LoVo (cell line): ENCODE results near the gene TRIM74.
A peak's percentile ranks its signal among the peaks of the same experiment; 100 is the strongest.
"Not testable (repeated sequence)": the region's sequence is repeated elsewhere in the genome, so short reads cannot be mapped to it uniquely, and the experiment has no call there.

ENCODE experiments used
- DNase-seq: peaks from one replicate; pipeline ENCODE4 v3.0.0-alpha.2; 2016; ENCODE audit warnings: low spot score

TRIM74 gene

DNA sequence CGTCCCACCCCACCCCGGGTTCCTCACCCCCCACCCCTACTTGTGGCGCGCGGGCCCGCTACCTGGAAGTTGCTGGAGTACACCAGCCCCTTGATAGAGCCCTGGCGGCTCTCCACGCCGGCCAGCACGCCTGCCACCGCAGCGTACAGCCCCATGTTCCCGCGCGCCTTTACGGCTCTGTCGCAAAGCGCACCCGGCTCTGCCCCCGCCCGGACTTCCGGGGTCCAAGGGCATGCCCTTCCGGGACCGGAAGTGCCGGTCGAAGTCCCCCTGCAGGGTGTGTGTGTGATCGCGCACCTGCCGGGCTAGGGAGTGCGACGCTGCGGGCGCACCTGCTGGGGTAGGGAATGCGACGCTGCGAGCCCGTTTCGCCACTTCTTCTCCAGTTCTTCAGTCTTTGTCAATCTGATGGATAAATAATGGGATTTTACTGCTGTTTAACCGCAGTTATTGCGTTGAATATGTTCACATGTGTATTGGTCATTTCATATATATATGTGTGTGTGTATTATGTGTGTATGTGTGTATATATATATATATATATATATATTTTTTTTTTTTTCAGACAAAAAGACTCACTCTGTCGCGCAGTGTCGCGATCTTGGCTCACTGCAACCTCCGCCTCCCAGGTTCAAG lies 14.6 kb downstream of the TRIM74 start:
- not testable (repeated sequence) for DNase-seq

DNA sequence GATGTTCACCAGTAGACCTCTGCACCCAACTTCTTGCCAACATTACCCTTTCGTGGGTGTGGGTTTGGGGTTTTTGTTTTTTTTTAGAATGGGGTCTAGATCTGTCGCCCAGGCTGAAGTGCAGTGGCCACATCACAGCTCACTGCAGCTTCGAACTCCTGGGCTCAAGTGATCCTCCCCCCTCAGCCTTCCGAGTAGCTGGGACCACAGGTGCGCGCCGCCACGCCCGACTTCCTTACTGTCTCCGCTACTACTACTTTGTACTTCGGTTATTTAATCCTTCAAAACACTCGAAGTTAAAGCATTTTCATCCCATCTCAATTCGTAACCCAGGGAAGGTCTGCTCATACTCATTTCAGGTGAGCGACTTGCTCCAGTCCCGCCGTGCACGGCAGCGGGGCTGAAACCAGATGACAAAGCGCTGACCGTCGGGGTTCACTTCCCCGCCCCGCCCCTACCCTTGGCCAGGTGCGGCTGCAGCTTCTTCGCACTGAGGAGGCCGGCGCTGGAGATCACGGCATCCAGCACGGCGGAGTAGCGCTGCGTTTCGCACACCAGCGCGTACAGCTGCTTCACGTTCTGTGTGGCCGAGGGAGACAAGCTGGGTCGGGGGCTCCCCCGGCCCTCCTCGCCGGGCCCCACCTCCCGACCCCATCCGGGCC lies 15.2 kb downstream of the TRIM74 start:
- DNase-seq, result not testable (repeated sequence)

DNA sequence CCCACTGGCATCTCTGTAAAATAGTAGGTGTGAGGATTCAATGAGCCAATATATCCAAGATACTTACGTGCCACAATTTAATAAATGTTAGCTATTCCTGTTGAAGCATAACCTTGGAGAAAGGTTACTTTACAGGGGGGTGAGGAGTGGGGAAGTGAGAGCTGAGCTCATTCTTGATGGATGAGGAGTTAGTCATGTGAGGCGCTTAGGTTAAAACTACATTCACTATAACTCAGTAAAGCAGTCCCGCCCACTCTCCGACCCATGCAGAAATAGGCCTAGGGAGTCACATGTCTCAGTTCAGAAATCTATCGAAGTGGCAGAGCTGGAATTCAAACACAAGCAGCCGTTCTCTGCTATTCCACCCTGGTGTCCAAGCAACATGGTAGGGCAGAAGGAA lies 18.8 kb downstream of the TRIM74 start:
- not testable (repeated sequence) for DNase-seq

DNA sequence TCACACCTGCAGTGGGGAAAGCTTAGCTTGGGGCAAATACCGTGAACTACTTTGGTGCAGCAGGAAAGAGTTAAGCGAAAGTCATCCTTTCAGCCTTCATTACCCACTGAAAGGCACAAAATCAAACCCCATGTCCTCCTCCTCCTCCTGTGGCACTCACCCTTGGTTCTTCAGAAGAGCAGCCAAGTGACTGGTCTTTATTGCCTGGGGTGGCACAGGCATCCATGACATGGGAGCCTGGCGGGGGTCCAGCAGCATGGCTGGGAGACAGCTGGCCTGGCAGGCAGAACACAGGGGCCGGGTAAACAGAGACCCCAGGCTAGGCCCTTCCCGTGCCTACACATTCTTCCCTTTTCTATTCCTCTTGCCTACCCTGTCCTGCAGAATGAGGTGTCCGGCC lies 19.6 kb downstream of the TRIM74 start:
- not testable (repeated sequence) for DNase-seq

DNA sequence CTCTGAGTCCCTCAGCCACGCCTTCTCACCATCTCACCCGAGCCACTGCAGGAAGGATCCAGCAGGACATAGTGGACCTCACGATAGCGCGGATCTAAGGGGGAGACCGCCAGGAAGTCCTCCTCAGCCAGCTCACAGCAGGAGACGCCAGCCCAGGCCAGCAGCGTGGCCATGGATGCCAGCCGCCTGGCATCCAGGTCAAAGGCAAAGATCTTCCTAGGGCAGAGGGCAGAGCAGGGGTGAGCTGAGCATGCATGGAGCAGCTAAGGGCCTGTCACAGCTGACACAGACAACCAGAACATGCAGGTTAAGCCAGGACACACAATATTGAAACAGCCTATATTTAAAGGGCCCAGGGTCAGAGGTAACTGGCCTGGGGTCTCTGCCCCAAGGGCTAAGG lies 20.0 kb downstream of the TRIM74 start:
- not testable (repeated sequence) for DNase-seq

DNA sequence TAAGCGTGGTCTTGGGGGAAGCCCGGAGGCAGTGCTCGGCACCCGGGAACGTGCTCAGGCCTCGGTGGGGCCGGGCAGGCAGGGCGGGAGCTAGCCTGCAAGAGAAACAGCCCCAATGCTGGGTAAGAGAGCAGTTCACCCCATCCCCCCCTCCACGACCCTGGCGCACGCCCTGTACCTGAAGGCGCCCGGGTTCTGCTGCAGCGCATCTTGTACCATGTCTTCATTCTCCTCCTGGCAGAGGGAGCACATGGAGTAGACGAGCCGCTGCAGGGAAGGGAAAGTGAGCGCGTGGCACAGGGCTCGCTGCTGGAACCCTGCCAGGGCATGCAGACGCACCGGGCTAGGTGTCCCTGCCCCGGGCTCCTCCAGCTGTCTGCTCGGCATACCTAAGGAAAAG lies 20.6 kb downstream of the TRIM74 start:
- DNase-seq, result not testable (repeated sequence)

DNA sequence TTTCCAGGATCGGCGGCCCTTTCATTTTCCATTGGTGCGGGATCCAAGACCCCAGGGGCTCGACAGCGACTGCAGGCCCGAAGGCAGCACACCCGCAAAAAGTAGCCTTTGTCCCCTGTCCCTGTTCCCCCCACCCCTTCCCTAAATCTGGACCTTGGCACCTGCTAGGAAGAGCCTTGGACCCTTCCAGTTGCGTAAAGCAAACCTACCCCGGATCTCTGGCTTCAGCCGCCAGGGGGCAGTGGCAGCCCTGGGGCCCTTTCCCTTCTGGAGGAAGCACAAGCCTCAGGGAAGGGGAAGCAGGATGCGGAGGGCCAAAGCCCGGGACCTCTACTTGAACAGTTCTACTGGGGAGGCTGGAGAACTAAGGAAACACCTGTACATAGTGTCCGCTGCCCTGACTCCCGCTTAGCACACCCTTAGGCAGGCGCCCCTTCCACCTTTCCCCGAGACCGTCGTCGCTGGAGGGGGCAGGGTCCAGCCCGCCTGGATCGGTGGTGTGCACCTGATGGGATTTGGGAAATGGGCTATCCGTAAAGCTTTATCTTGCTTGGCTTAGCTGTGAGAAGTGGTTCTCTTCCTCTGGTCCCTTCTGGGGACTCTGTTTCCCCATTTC lies 23.0 kb downstream of the TRIM74 start:
- not testable (repeated sequence) for DNase-seq

DNA sequence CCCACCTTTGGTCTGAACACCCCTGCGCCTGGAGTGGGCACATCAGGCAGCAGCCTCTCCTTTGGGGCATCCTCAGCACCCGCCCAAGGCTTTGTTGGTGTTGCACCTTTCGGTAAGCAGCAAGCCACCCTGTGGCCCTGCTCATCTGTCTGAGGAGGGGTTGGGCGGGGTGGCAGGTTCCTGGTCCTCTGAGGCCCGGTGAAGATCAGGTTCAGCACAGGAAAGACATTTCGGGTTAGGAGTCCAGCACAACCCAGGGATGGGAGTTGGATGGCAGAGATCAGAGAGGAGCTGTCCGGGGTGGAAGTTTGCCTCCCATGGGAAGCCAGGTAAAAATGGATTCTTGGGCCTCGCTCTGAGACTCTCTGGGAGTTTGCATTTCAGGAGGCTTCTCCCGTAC lies 23.7 kb downstream of the TRIM74 start:
- DNase-seq, result not testable (repeated sequence)

DNA sequence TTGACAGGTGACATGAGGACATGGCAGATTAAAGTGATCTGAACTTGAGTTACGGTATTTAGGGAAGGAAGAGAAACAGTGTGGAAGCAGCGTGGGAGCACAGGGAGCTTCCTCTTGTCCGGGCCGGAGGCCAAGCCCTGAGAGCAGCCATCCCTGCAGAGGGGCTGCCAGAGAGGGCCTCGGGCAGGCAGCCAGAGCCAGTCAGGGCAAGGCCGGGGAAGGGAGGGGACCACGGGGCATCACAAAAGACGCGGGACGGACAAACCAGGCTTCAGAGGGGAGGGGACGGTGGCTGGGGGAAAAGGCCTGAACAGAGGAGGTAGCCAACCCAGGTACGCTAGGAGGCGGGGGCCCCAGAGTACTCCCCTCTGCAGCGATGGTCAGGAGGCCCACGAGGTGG lies 24.3 kb downstream of the TRIM74 start:
- DNase-seq, result not testable (repeated sequence)

DNA sequence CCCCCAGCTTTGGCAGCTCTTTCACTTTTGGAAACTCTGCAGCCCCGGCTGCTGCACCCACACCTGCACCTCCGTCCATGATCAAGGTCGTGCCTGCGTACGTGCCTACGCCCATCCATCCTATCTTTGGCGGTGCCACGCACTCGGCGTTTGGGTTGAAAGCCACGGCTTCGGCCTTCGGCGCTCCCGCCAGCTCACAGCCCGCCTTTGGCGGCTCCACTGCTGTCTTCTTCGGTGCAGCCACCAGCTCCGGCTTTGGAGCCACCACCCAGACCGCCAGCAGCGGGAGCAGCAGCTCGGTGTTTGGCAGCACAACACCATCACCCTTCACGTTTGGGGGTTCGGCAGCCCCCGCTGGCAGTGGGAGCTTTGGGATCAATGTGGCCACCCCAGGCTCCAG lies 26.3 kb downstream of the TRIM74 start:
- not testable (repeated sequence) for DNase-seq

DNA sequence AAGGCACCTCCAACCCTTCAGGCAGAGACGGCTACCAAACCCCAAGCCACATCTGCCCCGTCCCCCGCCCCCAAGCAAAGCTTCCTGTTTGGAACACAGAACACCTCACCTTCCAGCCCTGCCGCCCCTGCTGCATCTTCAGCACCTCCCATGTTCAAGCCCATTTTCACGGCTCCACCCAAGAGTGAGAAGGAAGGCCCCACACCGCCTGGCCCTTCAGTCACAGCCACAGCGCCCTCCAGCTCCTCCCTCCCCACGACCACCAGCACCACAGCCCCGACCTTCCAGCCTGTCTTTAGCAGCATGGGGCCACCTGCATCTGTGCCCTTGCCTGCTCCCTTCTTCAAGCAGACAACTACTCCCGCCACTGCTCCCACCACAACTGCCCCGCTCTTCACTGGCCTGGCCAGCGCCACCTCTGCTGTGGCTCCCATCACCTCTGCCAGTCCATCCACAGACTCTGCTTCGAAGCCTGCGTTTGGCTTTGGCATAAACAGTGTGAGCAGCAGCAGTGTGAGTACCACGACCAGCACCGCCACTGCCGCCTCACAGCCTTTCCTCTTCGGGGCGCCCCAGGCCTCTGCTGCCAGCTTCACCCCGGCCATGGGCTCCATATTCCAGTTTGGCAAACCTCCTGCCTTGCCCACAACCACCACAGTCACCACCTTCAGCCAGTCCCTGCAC lies 27.1 kb downstream of the TRIM74 start:
- DNase-seq, result not testable (repeated sequence)

DNA sequence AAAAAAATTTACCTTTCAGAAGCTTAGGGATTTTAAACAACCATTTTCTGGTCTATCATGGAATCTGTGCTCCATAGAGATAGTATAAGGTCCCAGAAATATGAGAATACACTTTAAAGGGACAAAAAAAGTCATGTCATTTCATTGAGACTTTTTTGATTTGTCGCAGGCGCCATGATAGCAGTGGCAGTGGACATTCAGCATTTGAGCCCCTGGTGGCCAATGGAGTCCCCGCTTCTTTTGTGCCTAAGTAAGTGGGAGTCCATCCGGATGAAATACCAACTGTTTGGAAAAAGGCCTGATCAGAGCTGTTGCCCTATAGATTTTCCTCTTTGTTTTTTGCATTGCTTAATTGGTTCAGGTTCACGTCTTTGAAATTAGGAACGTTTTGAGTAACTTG lies 41.0 kb downstream of the TRIM74 start:
- not testable (repeated sequence) for DNase-seq

DNA sequence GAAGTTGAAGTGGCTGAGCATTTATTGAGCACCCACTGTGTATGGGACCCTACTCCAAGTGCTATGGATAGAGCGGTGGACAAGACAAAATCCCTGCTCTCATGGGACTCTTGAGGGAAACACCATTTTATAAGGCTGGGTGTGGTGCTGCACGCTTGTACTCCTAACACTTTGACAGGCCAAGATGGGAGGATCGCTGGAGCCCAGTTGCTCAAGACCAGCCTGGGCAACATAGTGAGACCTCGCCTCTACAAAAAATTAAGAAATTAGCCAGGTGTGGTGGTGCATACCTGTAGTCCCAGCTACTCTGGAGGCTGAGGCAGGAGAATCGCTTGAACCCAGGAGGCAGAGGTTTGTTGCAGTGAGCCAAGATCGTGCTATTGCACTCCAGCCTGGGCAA lies 41.5 kb downstream of the TRIM74 start:
- DNase-seq, result not testable (repeated sequence)

DNA sequence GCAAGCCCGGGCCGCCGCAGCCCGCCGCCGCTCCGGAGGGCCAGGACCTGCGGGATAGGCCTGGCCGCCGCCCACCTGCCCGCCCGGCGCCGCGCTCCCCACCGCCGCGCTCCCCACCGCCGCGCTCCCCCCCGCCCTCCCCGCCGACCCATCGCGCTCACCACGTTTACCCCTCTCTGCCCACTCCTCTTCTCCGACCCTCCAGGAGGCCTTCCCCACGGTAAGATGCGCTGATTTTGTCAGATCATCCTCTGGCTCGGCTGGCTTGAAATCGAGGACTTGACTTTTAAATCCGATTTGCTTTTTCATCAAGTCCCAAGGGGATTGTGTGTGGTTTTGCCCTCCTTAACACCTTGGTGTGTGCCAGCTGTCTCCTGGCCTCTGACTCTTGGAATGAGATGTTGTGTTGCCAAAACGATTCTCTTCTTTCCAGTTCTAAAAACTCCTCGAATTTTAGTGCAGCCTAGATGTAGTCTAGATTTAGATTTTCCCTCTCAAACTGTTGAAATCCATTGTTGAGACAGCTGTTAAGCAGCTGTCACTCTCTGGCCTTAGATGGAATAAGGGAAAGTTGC lies 43.6 kb downstream of the TRIM74 start:
- no peak for DNase-seq

DNA sequence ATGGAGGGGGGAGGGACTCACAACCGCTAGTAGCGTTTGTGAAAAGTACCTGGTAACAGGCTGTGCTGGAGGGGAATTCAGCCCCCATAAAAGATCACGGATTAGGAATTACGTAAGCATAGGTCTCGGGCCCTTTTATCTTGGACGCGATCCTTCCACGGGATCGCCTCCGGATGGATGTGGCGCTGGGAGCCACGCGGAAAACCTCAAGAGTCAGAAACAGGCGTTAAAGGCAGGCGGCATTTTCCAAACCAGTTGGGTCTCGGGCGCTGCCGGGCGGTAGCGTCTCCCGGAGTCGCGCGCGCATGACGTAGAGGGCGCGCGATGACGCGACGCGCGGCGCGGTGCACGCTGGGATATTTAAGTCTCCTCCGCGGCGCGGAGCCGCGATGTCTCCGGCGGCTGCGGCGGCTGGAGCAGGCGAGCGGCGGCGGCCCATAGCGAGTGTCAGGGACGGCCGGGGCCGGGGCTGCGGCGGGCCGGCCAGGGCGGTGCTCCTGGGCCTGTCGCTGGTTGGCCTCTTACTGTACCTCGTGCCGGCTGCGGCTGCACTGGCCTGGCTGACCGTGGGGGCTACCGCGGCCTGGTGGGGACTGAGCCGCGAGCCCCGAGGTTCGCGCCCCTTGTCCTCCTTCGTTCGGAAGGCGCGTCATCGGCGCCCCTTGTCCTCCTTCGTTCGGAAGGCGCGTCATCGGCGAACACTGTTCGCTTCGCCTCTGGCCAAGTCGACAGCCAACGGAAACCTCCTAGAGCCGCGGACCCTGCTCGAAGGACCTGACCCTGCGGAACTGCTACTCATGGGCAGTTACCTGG lies 44.3 kb downstream of the TRIM74 start, which contains the start of gene POM121:
Gene POM121, plus strand, starts transcription at position 363 of the 813 bp plus-strand sequence. Its CDS starts 27 bp downstream, at position 390.
- DNase-seq, result peak; percentile 90

DNA sequence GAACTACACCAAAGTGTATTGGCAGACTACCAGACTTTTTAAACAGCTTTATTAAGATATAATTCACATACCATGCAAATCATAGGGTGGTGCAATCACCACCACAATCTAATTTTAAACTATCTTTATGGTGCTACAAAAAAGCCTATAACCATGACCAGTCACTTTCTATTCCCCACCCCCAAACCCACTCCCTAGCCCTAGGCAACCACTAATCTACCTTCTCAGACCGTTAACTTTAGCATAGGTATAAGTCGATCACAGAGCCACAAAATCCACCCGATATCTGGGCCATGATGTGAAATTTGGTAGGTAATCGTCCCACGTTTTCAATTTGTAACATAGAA lies 44.9 kb downstream of the TRIM74 start:
- DNase-seq, result no peak

DNA sequence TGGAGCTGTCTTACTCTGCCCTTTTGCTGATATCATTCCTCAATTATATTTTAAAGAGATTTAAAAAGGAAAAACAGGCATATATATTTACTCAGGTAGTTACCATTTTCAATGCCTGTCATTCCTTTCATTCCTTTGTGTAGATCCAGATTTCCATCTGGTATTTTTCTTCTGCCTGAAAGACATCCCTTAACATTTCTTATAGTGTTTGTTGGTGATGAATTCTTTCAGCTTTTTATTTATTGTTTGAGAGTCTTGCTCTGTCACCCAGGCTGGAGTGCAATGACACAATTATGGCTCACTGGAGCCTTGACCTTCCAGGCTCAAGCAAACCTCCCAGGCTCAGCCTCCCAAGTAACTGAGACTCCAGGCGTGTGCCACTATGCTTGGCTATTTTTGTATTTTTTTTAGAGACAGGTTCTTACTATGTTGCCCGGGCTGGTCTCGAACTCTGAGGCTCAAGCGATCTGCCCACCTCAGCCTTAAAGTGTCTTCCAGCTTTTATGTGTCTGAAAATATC lies 50.0 kb downstream of the TRIM74 start:
- DNase-seq, result no peak

DNA sequence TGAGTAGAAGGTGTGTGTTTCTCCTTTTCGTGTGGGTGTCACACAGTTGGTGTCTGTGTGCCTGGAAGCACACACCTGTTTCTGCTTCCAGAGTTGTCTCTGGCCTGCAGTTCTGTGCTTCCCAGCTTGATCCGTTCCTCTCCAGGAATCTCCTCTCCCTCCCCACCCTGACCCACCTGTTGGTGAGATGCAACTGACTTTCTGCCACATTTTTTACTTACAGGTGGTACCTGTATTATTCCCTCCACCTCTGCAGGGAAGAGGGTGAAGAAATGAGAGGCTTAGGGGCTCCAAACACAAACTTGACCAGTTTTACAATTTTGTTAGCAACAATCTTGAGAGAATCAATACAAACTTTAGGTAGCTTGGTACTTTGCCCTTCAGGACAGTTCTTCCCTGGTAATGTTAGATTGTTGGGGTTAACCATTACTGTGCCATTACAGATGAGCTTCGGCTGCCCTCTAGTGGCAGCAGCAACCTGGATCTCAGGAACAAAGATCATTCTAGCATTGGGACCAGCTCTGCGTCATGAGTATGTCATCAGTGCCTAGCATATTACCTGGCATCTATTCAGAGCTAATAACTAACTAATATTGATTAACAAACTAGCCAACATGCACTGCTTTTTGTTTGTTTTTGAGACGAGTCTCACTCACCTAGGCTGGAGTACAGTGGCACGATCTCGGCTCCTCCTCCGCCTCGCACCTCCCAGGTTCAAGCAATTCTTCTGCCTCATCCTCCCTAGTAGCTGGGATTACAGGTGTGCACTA lies 54.3 kb downstream of the TRIM74 start:
- peak; percentile 32 for DNase-seq

DNA sequence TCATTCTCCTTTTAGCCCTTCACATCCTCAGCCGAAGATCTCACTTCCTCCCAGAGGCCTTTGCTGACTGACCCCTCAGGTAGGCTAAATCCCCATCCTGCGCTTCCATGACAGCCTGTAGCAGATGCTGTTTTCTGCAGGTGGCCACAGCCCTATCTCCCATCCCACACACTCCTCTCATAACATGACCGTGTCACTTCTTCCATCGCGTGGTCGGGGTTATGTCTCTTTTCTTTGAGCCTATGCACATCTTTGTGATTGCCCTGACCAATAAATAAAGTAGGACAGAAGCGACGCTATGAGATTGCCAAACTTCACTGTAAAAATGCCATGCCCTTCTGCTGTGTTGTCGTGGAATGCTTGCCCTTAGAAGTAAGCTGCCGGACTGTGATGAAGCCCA lies 55.5 kb downstream of the TRIM74 start:
- not testable (repeated sequence) for DNase-seq

DNA sequence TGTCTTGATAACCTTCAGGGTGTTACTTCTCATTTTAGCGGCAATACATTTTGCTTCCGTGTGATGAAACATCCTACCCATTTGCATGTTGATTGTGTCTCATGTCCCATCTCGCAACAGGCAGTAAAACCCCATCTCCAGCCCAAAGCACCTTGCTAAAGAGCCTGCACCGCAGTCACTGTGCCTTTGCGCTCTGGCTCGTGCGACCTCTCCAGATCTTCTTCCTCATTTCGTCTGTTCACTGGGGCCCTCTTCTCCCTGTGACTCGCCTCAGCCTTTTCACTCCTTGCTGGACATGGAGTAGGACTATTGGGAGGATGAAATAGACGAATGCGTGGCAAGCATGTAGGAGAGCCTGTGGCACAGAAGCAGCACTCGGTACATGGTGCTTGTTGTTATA lies 57.9 kb downstream of the TRIM74 start:
- not testable (repeated sequence) for DNase-seq
